Epidermal melanocyte (primary cell): ENCODE data around the gene USP3.

Source experiments
- DNase-seq: peaks from one replicate; pipeline ENCODE4 v3.0.0; 2011; ENCODE audit warnings: low spot score; ENCODE audit not compliant: insufficient read length

The USP3 gene

DNA sequence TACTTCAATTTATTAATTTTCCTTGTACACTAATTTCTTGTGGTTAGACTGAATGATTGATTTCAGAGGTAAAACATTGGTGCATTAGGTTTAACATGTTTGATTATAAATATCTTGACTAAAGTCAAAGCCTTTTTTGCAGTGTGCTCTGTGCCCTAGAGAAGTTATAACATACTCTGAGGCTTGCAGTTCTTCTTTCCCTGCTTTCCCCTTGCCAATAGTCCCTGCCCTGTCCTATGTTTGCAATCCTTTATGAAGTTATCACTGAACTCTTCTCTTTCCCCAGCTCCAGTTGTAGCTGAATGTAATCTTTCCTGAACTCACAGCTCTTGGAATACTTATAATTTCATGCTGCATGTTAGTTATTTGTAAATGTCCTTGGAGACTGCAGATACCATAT is 35.6 kb downstream of the USP3 start:
- DNase-seq, result no peak

- no peak for DNase-seq
Measured at GRCh38 chr15:63540449-63540848, 36.1 kb downstream of the USP3 start.

- DNase-seq, result no peak
Measured at GRCh38 chr15:63544258-63545026, 40.0 kb downstream of the USP3 start.

DNA sequence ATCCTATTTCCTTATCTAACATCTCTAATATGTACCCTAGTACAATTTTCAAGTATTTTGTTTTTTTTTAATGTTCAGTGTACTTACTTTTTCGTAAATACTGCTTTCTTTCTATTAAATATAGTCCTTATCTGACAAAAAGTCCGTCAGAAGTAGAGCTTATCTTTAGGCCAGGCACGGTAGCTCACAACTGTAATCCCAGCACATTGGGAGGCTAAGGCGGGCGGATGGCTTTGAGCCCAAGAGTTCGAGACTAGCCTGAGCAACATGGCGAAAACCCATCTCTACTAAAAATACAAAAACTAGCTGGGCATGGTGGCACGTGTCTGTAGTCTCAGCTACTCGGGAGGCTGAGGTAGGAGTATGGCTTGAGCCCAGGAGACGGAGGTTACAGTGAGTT is 41.1 kb downstream of the USP3 start:
- DNase-seq, result no peak

GRCh38 chr15:63551400-63551799 is 47.0 kb downstream of the USP3 start:
- DNase-seq, result no peak

DNA sequence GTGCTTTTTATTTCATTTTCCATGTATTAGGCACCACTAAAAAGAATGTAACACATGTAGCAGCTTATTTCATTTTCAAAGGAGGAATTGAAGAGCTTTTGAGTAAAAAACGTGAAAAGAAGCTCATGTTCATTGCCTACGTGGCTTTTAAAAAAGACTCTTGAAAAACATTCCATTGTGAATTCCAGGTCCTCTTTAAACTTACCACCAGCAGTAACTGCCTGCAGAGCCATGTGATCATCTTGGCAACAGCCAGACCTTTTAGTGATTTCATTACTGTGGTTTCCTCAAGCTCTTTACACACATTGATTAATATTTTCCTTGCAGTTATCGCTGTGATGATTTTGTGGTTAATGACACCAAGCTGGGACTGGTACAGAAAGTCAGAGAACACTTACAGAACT is 49.0 kb downstream of the USP3 start:
- peak; percentile 79 for DNase-seq

- DNase-seq, result no peak
Measured at GRCh38 chr15:63554337-63554927, 50.0 kb downstream of the USP3 start.

DNA sequence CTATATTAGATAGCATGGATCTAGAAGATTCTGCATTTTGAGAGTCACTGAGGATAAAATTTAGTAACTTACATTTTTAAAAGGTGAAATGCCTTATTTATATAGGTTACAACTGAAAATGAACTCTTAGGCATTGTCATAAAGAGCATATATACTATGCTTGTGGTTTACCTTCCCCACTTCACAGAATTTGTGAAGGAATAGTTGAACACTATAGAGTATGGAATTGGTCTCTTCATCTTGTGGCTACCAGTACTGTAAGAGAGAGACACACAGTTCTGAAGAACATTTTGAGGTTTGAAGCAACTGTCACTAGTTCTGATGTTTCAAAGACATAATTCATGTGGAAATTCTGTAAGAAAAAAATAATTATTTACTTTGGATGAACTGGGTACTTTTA is 51.1 kb downstream of the USP3 start:
- no peak for DNase-seq

GRCh38 chr15:63556246-63556645 is 51.9 kb downstream of the USP3 start:
- no peak for DNase-seq

- DNase-seq, result no peak
Measured at GRCh38 chr15:63556736-63557135, 52.3 kb downstream of the USP3 start.

DNA sequence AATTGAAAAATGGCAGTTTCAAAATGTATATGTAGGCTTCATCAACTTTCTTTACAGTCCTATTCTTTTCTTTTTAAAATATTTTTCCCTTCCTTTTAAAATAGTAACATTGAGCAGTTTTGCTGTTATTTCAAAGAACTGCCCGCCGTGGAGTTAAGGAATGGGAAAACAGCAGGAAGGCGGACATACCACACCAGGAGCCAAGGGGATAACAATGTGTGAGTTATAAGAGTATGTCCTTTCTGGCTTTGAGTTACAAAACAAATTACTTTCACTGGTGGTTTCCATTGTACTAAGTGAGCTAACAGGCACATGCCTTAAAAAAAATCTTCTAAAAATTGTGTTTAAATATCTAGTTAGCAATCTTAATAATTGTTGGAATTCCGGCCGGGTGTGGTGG is 55.4 kb downstream of the USP3 start:
- no peak for DNase-seq

DNA sequence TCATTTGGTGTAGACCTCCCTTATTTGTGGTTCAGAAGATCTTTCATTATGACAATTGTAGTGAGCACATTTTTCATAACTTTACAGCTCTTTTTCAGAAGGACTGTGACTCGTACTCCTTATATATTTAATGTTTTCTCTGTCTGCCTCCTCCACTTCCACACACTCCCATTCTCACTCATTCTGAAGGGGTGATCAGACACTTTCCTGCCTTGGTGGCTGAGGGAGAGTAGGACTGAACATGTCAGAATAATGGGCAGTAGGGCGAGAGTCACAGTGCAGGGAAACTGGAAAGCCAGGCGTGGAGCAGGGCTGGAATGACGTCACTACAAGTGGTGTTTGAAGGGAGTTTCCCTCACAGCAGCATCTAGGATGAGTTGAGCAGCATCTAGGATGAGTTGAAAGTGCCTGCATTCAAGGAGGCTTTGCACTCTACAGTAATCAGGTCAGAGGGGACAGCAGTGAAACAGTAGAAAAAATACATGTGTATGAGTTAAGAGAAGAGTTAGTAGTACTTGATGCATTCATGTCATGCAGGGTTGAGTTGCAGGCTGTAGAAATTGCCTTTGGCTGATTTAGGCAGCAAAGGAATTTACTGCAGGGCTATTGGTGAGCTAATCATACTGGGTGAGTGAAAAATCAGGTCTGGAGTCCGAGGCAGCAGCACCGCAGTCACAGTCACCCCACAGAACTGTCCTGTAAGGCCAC is 56.5 kb downstream of the USP3 start:
- no peak for DNase-seq

DNA sequence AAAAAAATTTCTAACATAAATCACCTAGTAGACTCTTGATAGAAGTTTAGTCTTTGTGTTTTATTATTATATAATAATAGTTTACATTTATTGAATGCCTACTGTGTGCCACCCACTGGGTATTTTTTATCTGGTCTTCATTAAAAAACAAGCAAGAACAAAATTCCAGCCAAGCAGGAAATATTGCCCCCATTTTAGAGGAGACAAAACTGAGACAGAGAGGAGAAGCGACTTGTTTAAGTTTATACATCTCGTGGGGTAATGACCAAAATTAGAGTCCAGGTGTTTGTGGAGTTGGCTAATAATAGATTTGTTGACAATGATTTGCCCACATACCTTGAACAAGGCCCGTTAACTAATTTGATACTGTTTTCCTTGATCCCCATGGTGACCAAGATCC is 59.7 kb downstream of the USP3 start:
- no peak for DNase-seq

DNA sequence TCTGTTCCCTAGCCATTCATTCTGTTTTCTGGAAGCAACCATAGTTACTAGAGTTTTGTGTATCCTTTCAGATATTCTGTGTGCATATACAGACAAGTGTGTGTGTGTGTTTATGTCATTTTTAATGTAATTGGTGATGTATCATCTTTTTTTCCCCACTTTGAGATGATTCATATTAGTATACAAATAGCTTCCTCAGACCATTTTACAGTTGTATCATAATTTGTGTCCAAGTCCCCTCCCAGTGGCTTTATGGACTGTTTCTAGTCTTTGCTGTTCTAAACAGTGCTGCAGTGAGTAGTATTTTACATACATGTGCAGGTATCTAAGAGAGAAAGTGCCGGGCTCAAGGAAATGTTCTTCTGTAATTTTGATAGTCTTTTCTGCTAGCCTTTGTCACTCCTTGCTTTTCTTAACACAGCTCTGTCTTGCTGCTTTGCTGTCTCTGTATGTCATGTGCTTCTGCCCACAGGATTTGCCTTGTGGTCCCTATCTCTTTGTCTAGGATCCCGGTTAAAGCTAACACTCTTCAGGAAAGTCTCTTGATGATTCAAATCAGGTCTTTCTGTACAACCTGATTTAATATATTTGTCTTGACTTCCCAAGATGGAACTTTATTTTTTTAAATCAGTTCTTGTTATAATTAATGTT is 61.3 kb downstream of the USP3 start:
- no peak for DNase-seq

DNA sequence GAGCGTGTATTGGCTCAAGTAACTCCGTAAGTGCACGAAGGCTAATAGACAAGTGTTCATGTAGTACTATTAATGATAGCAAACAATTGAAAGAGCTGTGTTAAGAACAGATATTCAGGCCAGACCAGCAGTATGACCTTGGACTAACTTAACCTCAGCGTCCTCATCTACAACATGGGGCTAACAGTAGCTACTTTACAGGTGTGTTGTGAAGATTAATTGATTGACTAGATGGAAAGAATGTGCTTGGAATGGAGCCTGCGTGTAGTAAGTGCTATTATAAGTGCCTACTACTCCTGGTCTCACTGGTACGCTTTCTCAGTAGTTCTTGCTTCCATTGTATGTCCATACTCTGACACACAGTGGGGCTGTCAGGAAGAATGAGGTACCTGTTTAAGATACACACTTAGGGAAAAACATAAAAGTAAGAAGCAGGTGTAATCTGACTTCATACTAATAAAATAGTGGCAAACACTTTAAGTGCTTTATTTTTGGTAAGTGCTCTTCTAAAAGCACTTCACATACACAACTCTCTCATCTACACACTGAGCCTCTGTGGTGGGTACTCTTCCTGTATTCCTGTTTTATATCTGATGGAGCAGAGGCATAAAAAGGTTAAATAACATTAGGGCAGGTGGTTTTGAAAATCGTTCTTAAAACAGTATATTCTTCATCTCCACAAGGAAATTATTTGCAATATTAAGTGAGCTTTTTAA is 68.5 kb downstream of the USP3 start:
- DNase-seq, result no peak

DNA sequence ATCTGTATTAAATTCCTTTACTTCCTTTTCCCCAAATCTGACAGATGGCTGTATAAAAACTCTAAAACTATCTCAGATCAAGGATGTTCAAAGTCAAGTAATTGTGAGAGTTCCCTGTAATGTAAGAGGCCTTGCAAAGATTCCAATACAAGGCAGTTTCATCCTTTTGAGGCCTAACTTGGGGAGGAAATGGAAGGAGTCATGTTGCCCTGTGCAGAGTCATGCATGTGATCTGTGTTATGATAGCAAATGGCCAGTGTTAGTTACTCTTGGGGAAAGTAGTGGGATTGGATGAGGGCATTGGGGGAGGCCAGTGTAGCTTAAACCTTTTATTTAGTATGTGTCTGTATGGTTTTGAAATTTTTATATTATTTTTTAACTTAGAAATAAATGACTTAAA is 69.1 kb downstream of the USP3 start:
- DNase-seq, result no peak

DNA sequence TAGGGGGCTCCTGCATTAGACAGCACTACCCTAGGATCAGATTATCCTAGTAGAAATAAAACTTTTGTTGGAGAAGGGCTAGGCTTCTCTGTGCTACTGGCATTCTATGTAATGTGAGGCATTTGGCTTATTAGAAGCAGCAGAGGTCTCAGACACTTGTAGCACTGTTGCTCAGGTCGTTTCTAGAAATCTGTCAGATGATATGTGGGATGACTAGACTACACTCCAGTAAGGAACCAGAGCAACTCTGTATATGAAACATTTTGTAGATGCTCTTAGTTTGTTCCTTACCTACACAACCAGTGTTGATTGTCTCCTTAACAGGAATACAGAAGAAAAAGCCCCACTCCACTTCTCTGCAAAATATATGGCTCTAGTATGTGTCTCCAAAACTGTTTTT is 70.9 kb downstream of the USP3 start:
- no peak for DNase-seq

- DNase-seq, result no peak
Measured at GRCh38 chr15:63576441-63576840, 72.0 kb downstream of the USP3 start.

- DNase-seq, result no peak
Measured at GRCh38 chr15:63582179-63582578, 77.8 kb downstream of the USP3 start.

- DNase-seq, result no peak
Measured at GRCh38 chr15:63582718-63583426, 78.5 kb downstream of the USP3 start.

DNA sequence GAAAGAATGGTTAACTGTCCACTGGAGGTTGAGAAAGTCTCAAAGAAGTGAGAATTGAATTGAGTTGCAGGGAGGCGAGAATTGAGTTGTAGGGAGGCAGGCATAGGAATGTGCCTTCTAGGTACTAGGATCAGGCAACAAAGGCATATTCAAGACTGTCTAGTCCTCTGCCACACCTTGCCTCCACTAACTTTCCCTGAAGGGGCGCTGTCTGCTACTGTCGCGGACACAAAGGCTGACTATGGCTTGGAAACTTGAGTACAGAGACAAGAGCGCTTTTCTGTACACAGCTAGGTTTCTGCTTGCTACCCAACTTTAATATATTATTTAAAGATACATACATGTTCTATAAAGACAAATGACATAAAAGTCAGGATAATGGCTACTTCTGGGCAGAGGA is 82.4 kb downstream of the USP3 start:
- DNase-seq, result no peak
